ENCODE data around the gene HDAC9.

HDAC9 gene

GRCh38 chr7:18597754-18598153, 102.2 kb downstream of the HDAC9 start:
- no peak for DNase-seq (ENCODE audit: low read depth)

- no peak for DNase-seq (ENCODE audit: low read depth)
These were observed 111.5 kb downstream of the HDAC9 start for GRCh38 chr7:18607025-18607424.

GRCh38 chr7:18610331-18610948, 114.9 kb downstream of the HDAC9 start:
- no peak for DNase-seq (ENCODE audit: low read depth)

GRCh38 chr7:18614841-18615240, 119.3 kb downstream of the HDAC9 start:
- DNase-seq (ENCODE audit: low read depth) = no peak

DNA sequence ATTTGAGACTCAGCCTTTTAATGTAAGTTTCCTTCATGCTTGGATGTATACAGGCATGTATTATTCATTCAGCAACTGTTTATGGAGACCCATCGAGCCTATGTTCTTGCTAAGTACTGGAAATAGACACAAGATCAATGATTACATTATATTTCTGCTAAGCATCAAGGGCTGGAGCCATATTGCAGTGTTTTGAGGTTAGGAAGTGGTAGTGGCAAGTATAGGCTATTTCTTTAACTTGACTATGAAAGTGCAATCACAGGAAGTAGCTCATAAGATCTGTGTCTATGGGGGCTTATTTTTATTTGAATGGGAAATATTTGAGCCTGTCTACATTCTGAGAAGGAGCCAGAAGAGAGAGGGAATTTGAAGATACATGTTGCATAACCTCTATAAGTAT, 123.8 kb downstream of the HDAC9 start:
- no peak for DNase-seq (ENCODE audit: low read depth)

DNA sequence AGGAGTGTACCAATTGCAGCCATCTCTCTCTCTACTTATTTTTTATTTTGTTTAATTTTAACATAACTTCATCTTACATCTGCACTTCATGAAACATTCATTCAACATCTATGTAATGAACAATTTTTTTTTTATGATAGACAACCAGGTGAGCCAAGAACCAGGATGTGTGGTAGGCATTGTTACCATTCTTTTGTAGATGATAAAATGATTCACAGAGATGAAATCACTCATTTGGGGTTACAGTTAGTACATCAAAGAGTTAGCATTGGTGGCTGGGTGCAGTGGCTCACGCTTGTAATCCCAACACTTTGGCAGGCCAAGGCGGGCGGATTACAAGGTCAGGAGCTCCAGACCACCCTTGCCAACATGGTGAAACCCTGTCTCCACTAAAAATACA, 127.8 kb downstream of the HDAC9 start:
- no peak for DNase-seq (ENCODE audit: low read depth)

DNA sequence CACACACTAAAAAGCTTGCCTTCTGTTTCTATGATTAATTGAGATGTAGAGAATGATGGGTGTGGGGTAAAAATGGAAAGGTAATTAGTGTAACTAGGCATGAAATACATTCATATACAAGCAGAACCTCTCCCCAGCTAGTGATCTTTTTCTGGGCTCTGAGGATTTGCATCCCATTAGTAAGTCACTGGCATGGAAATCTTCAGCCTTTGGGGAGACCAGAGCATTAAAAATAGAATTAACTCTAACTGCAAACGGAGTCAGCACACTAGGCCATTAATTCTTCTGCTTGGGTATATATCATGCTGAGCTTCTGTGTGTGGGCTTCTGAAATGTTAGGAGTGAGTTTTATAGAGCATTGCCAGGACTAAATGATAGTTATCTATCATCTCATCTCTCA, 128.9 kb downstream of the HDAC9 start:
- DNase-seq (ENCODE audit: low read depth) = no peak

GRCh38 chr7:18626086-18626485, 130.5 kb downstream of the HDAC9 start:
- DNase-seq (ENCODE audit: low read depth) = no peak

DNA sequence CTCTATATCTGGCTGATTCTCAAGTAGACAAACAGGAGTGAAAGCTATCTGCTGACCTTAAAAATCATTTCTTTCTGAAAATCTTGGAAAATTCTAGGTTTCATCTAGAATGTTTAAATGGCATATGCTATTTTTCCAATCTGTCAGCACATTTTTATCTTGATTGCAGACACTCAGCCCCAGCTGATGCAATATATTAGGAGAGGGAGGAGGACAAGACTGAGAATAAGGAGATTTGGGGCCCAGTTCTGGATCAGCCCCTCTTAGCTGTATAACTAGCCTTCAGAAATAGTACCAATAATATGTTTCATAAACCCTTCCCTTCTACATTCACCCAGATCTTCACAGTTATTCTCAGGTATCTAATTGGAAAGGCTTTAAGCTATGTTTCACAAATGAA, 131.2 kb downstream of the HDAC9 start:
- no peak for DNase-seq (ENCODE audit: low read depth)

DNA sequence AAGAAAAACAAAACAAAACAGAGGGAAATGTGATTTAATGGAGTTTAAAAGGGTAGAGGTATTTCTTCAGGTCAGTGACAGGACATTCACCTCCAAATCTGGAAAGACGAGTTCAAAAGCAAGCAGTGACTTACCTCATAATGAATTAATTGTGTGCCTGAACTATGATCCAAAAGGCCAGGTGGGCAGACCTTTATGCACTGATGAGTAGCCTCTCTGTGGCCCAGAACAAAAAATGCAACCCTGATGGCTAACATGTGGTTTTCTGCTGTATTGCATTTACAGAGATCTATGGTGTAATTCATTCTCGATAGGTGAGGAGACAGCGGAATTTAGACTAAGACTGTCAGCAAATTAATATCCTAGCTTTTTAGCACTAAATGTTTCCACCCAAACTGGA, 142.0 kb downstream of the HDAC9 start:
- DNase-seq (ENCODE audit: low read depth) = no peak

DNA sequence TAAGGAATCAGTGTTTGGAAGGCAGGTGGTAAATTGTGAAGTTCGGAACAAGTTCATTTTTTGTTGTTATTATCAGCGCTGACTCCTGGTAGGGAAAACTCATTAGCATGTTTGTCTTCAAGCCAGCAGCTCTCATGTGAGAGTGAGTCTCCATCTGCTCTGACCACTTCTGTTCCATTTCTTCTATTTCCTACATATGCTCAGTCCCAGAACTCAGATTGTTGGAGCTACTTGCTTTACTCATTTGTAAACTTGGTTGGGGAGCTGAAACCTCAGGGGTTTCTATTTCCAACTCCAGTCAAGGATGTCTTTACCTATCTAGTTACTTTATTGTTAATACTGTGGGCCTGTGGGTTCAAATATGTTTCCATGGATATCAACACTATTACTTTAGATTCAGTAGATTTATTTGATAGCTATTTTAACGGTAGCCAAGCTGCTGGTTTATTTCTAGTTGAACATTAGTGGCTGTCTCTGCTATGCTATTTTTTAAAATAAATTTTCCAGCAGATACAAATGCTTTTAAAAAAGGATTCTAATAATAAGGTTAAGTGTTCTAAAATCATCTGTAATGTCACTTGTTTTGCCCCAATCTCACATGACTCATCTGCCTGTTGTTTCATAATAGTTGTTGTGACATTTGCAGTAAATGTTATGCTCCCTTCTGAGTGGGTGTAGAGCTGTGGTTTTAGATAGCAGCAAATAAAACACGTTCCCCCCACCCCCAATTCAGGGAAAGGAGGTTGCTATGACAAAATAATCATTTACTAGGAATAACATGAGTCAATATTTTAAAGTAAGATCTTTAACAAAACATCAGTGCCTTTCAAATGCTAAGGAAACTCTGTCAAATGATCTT, 143.3 kb downstream of the HDAC9 start:
- DNase-seq (ENCODE audit: low read depth) = no peak

DNA sequence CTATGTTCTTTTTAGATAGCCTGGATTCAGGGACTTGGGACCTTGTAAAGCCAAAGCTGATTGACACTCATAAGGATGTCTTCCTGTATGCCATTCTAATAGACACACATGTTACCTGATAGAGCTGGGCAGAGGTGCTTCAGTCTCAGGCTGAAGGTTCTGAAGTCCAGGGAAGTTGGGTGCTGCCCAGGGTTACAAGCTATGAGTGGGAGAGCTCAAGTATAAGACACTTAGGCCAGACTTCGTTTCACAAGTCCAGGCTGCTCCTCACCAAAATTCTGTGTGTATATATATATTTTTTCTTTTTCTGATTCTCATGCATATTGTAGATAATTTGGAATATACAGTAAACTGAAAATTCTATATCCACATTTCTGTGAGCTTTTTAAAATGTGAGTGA, 144.2 kb downstream of the HDAC9 start:
- no peak for DNase-seq (ENCODE audit: low read depth)

- DNase-seq (ENCODE audit: low read depth) = no peak
These were observed 149.4 kb downstream of the HDAC9 start for GRCh38 chr7:18644981-18645380.

GRCh38 chr7:18647582-18647981, 152.0 kb downstream of the HDAC9 start:
- DNase-seq (ENCODE audit: low read depth) = no peak

- no peak for DNase-seq (ENCODE audit: low read depth)
These were observed 153.6 kb downstream of the HDAC9 start for GRCh38 chr7:18648849-18649758.

- no peak for DNase-seq (ENCODE audit: low read depth)
These were observed 158.0 kb downstream of the HDAC9 start for GRCh38 chr7:18653381-18654155.

DNA sequence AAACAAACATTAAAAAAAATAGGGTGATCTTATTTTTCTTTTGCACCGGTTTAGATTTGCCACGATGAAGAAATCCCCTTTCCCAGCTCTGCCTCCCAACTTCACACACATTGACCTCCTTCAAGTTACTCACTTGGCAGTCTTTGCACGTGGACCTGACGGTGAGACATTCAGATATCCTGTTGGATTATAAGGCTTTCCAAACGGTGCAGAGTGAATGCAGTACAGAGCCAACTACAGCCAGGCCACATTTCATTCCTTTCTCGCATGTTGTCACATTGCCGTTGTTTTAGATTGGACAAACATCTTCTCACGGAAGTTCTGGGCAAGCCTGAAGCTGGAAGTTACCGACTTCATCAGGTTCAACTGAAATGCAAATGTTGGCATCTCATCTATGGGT, 159.2 kb downstream of the HDAC9 start:
- DNase-seq (ENCODE audit: low read depth) = no peak

DNA sequence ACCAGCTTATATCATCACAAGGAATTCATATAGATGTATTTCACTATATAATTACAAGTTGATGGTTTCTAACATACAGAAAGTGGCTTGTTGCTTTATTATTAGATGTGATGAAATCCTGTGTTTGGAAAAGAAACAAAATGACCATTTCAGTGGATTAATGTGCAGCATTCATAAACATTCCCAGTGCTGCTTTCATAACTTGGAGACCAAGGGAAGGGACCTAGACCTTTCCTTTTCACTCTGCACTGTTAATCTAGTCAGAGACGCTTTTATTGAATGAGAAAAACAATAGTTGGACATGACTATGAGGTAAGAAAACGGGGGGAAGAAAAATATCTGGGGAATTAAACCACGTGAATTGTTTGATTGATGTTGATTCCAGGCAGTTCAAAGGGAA, 160.0 kb downstream of the HDAC9 start:
- DNase-seq (ENCODE audit: low read depth) = no peak

DNA sequence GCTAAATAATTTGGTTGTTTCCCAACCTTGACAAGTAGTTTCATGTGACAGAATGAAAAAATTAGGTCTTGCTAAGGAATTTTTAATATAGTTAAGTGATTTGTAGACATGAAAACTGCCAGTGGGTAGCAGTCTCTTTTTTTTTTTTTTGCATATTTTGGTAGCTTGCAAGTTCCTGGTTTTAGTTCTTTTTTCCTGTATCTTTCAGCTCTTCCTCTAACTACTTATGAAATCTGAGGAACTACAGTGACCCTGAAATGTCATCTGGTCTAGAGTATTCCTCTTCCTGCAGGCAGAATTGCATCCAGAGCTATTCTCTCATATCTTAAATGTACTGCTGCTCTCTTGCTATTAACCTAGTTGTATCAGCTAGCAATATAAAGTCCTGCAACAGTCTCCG, 160.4 kb downstream of the HDAC9 start:
- no peak for DNase-seq (ENCODE audit: low read depth)

DNA sequence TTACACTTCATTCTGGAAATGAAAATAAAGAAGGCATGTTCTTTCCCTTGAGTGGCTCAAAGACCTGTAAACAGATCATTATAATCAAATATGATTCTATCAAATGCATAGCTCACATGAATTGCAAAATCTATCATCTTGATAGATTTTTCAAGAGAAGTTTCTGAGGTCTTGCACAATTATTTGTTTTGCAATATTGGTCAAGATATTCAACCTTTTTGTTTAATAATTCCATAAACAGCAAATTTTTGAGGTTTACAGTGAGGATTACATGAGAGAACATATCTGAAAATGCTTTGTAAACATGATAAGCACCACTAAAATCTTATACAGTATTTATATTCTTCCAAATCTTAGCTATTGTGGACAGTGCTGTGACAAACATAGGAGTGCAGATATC, 160.8 kb downstream of the HDAC9 start:
- no peak for DNase-seq (ENCODE audit: low read depth)

DNA sequence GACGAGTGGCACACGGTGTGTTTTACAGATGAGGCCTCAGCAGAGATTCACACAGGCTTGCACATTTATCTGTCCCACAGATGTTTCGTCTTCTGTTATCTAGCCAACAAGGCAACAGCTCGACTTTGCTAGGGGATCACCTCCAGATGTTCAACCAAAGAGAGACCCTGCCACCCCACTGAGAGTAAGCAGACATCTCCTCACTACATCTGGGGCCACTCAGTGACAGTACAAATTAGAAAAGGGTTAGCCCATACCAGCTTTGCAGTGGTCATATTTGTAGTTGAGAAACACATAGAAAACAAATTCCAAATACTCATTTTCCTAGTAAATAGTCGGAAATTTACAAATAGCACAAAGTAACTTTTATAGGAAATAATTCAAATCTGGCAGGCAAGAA, 164.2 kb downstream of the HDAC9 start:
- no peak for DNase-seq (ENCODE audit: low read depth)

- no peak for DNase-seq (ENCODE audit: low read depth)
These were observed 167.8 kb downstream of the HDAC9 start for GRCh38 chr7:18663321-18663720.
